Transverse colon (tissue), 4 donors: ENCODE results near the gene GAB1. TPM values are rescaled to one million over a fixed set of nuclear protein-coding genes. Genes with fewer than 3 reads are reported as not detected.

ENCODE experiments used
- DNase-seq: peaks from one replicate; pipeline ENCODE4 v3.0.0-alpha.2; 2019
- H3K27ac ChIP-seq, 4 donors: fragments of 200-600 bp; sonication (generic); 2 replicates each; pipeline ENCODE4 v1.5.1; 2016 to 2018; ENCODE audit warnings: inconsistent platforms in 4 of 4
- H3K27me3 ChIP-seq: fragments of 200-600 bp; sonication (generic); 2 replicates; pipeline ENCODE4 v1.5.1; 2017; ENCODE audit warnings: inconsistent platforms
- H3K36me3 ChIP-seq, 4 donors: fragments of 200-600 bp; sonication (generic); 2 replicates each; pipeline ENCODE4 v1.5.1; 2017 to 2019; ENCODE audit warnings: inconsistent platforms in 4 of 4
- H3K4me1 ChIP-seq, 4 donors: fragments of 200-600 bp; sonication (generic); 2 replicates each; pipeline ENCODE4 v1.5.1; 2017 to 2020; ENCODE audit warnings: inconsistent platforms in 4 of 4
- H3K4me3 ChIP-seq, 4 donors: fragments of 200-600 bp; sonication (generic); 1 replicate in 1 of 4; 2 replicates in 3 of 4; pipeline versions ENCODE4 v1.5.1 to v1.6.1; 2017 to 2019; ENCODE audit warnings: inconsistent platforms in 4 of 4
- H3K9me3 ChIP-seq, 2 donors: fragments of 200-600 bp; sonication (generic); 2 replicates each; pipeline ENCODE4 v1.5.1; 2017 to 2019; ENCODE audit warnings: inconsistent platforms in 2 of 2
- EP300 ChIP-seq: sonication (generic); formaldehyde crosslinking; IDR thresholded peaks from one replicate; pipeline ENCODE4 v1.6.1; 2017; ENCODE audit warnings: antibody characterized with exemption, low read depth
- POLR2A ChIP-seq: fragments of 450-650 bp; IDR thresholded peaks from one replicate; pipeline ENCODE4 v1.6.1; 2016; ENCODE audit warnings: antibody characterized with exemption, mild to moderate bottlenecking, moderate library complexity
- POLR2AphosphoS5 ChIP-seq, 3 donors: sonication (generic); formaldehyde crosslinking; IDR thresholded peaks; one replicate each; pipeline ENCODE4 v1.6.1; 2016; ENCODE audit warnings: antibody characterized with exemption in 3 of 3
- WGBS, 2 donors: methylation state at CpG; one replicate each; pipeline ENCODE4 v1.1.5; 2018; ENCODE audit warnings: low coverage in 1 of 2; 5-methylcytosine and 5-hydroxymethylcytosine counted together
- in situ Hi-C, 4 donors: fragments of 200-750 bp; cut with MboI; loops; one replicate each; pipeline versions ENCODE4 v1.15.0 to v1.15.1; 2017; ENCODE audit warnings: low sequenced_read_pairs in 3 of 4, low pct_ligation_motif_present in 1 of 4, low pct_unique_long_range_greater_than_20kb in 1 of 4
- intact Hi-C: fragments of 100-400 bp; cut with DNase I; formaldehyde crosslinking; loops from one replicate; pipeline ENCODE4 v1.15.1; 2023; ENCODE audit warnings: low total_unique reads
- total RNA-seq, 4 donors: library from RNA; depleted of rRNA; stranded (reverse); fragments of >200 nt; gene quantifications; one replicate each; pipeline ENCODE4 v1.1.0, GENCODE V29; 2016
- TF ChIP-seq, protein P1 (sequence below), 5 experiments: fragments of 200-600 bp in 3 of 5; fragments of 450-650 bp in 2 of 5; sonication (generic) in 3 of 5; IDR thresholded peaks; 1 replicate in 2 of 5; 2 replicates in 3 of 5; pipeline ENCODE4 v1.5.1; 2016 to 2017; ENCODE audit warnings: antibody characterized with exemption in 5 of 5, inconsistent platforms in 3 of 5, mild to moderate bottlenecking in 2 of 5, moderate library complexity in 1 of 5

GAB1 gene
- total RNA-seq, 4 donors from 2014 or later: 33.0 to 72.7 (median 62.2) TPM

DNA sequence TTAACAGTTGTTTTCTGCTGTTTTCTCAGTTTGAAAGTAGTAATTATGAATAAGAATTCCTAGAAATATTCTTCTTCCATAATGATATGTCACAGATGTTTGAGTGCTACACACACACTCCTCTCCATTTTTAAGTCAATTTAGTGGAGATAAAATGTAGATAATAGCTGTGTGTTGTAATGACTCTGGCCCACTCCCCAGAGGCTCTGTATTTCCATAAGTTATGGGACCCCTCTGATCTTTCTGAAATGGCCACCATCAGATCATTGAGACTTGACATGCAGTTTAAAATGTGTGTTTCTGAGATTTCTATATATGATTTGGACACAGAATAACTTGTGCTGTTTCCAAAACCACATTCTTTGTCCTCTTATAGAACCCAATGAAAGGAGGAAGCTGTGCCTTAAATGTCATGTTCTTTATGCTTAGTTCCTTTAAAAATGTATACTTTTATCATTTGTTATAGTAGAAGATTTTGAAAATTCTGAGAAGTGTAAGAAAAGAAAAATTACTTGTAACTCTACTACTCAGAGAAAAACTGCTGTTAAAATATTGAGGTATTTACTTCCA is 46.4 kb downstream of the GAB1 start:
- no peaks in the 10 kb centered on the region for H3K9me3 ChIP-seq
- no peak for DNase-seq
- H3K27me3 ChIP-seq: no peaks in the 10 kb centered on the region
- H3K4me1 ChIP-seq: peaks cover 42 to 77% (median 45%) of the 10 kb centered on the region in 4 donors
- TF ChIP-seq POLR2AphosphoS5 (IDR thresholded peaks at IDR 0.05) (no peak), POLR2A (no peak), EP300 (no peak)
- TF ChIP-seq, protein P1, sequence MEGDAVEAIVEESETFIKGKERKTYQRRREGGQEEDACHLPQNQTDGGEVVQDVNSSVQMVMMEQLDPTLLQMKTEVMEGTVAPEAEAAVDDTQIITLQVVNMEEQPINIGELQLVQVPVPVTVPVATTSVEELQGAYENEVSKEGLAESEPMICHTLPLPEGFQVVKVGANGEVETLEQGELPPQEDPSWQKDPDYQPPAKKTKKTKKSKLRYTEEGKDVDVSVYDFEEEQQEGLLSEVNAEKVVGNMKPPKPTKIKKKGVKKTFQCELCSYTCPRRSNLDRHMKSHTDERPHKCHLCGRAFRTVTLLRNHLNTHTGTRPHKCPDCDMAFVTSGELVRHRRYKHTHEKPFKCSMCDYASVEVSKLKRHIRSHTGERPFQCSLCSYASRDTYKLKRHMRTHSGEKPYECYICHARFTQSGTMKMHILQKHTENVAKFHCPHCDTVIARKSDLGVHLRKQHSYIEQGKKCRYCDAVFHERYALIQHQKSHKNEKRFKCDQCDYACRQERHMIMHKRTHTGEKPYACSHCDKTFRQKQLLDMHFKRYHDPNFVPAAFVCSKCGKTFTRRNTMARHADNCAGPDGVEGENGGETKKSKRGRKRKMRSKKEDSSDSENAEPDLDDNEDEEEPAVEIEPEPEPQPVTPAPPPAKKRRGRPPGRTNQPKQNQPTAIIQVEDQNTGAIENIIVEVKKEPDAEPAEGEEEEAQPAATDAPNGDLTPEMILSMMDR (IDR thresholded peaks at IDR 0.05): no peak
- no peak overlapping the region for H3K4me3 ChIP-seq
- in situ Hi-C loops (no loop called here), intact Hi-C loops (no loop called here)
- peak overlapping the region; percentile 76 to 81 (median 78) for H3K27ac ChIP-seq
- H3K36me3 ChIP-seq: no peaks in the 10 kb centered on the region

DNA sequence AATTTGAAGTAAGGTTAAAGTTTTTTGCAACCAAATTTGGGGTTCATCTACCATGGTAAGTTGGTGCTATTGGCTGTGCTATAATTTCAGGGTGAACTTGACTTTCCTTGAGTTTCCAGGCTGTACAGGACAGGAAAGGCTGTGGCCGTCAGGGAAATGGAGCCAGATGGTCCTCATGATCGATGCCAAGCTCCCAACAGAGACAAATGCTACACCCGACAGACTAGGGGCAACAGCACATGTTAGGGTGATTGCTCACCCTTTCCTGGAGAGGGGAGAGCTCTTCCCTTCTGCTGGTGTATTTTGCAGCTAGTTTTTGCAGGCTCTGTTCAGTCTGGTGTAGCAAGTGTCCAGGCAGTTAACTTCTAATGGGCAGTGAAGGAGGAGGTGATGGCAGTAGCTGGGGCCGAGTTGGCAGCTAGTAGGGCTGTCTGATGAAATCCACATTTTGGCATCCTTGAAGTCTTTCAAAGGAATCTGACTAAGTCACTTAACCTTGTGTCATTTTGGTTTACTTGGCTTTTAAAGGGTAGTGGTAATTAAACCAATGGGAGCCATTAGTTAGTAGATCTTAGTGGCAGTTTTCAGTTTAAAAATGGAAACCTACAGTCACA is 47.8 kb downstream of the GAB1 start:
- Histone ChIP-seq H3K4me3 (no peak overlapping the region), H3K27ac (peak overlapping the region in 2 of 4 donors; percentile 39 to 76), H3K36me3 (no peaks in the 10 kb centered on the region), H3K9me3 (no peaks in the 10 kb centered on the region), H3K27me3 (no peaks in the 10 kb centered on the region), H3K4me1 (peaks cover 33 to 74% (median 45%) of the 10 kb centered on the region in 4 donors)
- DNase-seq: no peak
- intact Hi-C loops: no loop called here
- no peak for TF ChIP-seq EP300
- no peak for TF ChIP-seq POLR2AphosphoS5 (IDR thresholded peaks at IDR 0.05)
- no peak for TF ChIP-seq POLR2A
- TF ChIP-seq, protein P1 (IDR thresholded peaks at IDR 0.05): no peak
- in situ Hi-C loops: no loop called here
- WGBS, 2 donors: 29 to 69% methylated on average over 1 to 4 of the region's 4 CpGs

DNA sequence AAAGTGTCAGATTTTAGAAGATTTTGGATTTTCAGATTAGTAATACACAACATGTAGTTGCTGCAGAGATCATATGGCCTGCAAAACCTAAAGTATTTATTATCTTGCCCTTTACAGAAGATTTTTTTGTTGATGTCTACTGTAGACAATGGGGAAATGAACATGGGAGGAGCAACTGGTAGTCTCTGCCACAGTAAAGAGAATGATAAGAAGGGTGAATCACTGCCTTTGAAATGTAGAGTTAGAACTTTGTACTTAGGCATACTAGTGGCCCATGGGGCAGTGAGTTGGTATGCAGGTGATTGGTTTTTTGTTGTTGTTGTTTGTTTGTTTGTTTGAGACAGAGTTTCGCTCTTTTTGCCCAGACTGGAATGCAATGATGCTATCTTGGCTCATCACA is 50.1 kb downstream of the GAB1 start:
- in situ Hi-C loops (no loop called here), intact Hi-C loops (no loop called here)

DNA sequence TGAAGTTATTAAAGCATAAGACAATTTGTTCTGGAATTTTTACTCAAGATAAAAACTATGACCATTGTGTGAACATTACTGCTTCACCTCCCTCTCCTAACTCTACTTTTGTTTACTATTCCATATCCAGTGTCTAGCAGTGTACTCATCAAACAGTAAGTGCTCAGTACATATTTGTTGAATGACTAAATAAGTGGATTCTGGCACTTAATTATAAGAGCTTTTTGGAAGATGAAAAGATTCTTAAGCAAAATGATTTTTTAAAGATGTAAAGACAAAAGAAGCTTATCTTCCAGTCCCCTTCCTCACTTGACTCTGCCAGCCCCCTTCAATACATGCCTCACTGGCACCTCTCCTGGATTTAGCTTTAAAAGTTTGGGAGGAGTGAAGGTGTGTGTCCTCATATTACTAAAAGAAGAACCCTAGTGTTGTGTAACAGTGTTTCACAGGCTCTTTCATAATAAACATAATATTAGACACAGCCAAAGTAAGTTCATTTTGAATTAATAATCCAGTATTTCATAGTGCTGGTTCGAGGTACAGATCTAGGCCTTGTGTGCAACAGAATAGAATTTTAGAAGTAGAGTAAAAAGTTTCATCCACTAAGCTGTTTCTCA is 53.0 kb downstream of the GAB1 start:
- intact Hi-C loops: no loop called here
- H3K4me3 ChIP-seq: no peak overlapping the region
- no peak for TF ChIP-seq EP300
- TF ChIP-seq POLR2AphosphoS5 (IDR thresholded peaks at IDR 0.05): no peak
- TF ChIP-seq, protein P1 (IDR thresholded peaks at IDR 0.05): no peak
- TF ChIP-seq POLR2A: no peak
- in situ Hi-C loops: no loop called here
- DNase-seq: no peak
- peaks cover 7 to 73% (median 44%) of the 10 kb centered on the region in 4 donors for H3K4me1 ChIP-seq
- no peaks in the 10 kb centered on the region for H3K36me3 ChIP-seq
- no peaks in the 10 kb centered on the region for H3K27me3 ChIP-seq
- no peaks in the 10 kb centered on the region for H3K9me3 ChIP-seq
- H3K27ac ChIP-seq: peak overlapping the region; percentile 7 to 48 (median 42)
- WGBS, 2 donors: 80 to 92% methylated on average over 1 of the region's 1 CpG

More for the DNA sequence above, 50.1 kb downstream of the GAB1 start:
- H3K36me3 ChIP-seq: no peaks in the 10 kb centered on the region
- no peak overlapping the region for H3K27ac ChIP-seq
- H3K27me3 ChIP-seq: no peaks in the 10 kb centered on the region
- no peak for DNase-seq
- H3K9me3 ChIP-seq: no peaks in the 10 kb centered on the region
- 89 to 92% methylated on average over 1 of the region's 1 CpG for WGBS, 2 donors
- H3K4me1 ChIP-seq: peaks cover 16 to 74% (median 47%) of the 10 kb centered on the region in 4 donors
- no peak overlapping the region for H3K4me3 ChIP-seq
- peak in 1 of 3 donors; percentile 29 for TF ChIP-seq POLR2AphosphoS5 (IDR thresholded peaks at IDR 0.05)
- TF ChIP-seq, protein P1 (IDR thresholded peaks at IDR 0.05): no peak
